Tibial artery (tissue), 4 donors: ENCODE data around the gene IRX3.

Experiments used
- DNase-seq, 2 donors: peaks; one replicate each; pipeline ENCODE4 v3.0.0-alpha.2; 2019
- H3K27ac ChIP-seq, 2 donors: fragments of 200-600 bp; sonication (generic) in 1 of 2; 1 replicate in 1 of 2; 2 replicates in 1 of 2; pipeline ENCODE4 v1.5.1; 2018 to 2019; ENCODE audit warnings: mild to moderate bottlenecking in 1 of 2
- H3K27me3 ChIP-seq, 2 donors: fragments of 200-600 bp; sonication (generic) in 1 of 2; one replicate each; pipeline versions ENCODE4 v1.5.1 to v1.6.0; 2016 to 2019
- H3K36me3 ChIP-seq, 3 donors: fragments of 200-600 bp; sonication (generic) in 2 of 3; one replicate each; pipeline ENCODE4 v1.5.1; 2016 to 2019; ENCODE audit warnings: mild to moderate bottlenecking in 2 of 3
- H3K4me1 ChIP-seq, 4 donors: fragments of 200-600 bp; sonication (generic) in 2 of 4; 1 replicate in 3 of 4; 2 replicates in 1 of 4; pipeline ENCODE4 v1.5.1; 2016 to 2019
- H3K4me3 ChIP-seq, 2 donors: fragments of 200-600 bp; sonication (generic) in 1 of 2; 1 replicate in 1 of 2; 2 replicates in 1 of 2; pipeline ENCODE4 v1.5.1; 2018 to 2019; ENCODE audit warnings: mild to moderate bottlenecking in 2 of 2
- H3K9me3 ChIP-seq, 3 donors: fragments of 200-600 bp; sonication (generic) in 1 of 3; one replicate each; pipeline ENCODE4 v1.5.1; 2016 to 2019
- CTCF ChIP-seq, 2 experiments: fragments of 200-600 bp in 1 of 2; fragments of 450-650 bp in 1 of 2; IDR thresholded peaks; one replicate each; pipeline ENCODE4 v1.5.1; 2017 to 2019; ENCODE audit warnings: antibody characterized with exemption in 2 of 2, mild to moderate bottlenecking in 1 of 2, moderate library complexity in 1 of 2
- intact Hi-C: fragments of 100-400 bp; cut with DNase I; formaldehyde crosslinking; loops from one replicate; pipeline ENCODE4 v1.15.0; 2023; ENCODE audit warnings: low total_unique reads

Gene IRX3

GRCh38 chr16:54305080-54305479 lies 18.5 kb upstream of the IRX3 start:
- H3K27ac ChIP-seq = no peak overlapping the region
- no peak for TF ChIP-seq CTCF (IDR thresholded peaks at IDR 0.05)
- no peaks in the 10 kb centered on the region for H3K27me3 ChIP-seq
- H3K4me1 ChIP-seq = no peaks in the 10 kb centered on the region
- DNase-seq = no peak
- no peak overlapping the region for H3K4me3 ChIP-seq
- intact Hi-C loops = no loop called here
- no peaks in the 10 kb centered on the region for H3K36me3 ChIP-seq
- no peaks in the 10 kb centered on the region for H3K9me3 ChIP-seq

GRCh38 chr16:54303613-54304012 lies 17.0 kb upstream of the IRX3 start:
- no peaks in the 10 kb centered on the region for H3K9me3 ChIP-seq
- no peaks in the 10 kb centered on the region for H3K4me1 ChIP-seq
- no peak for DNase-seq
- TF ChIP-seq CTCF (IDR thresholded peaks at IDR 0.05) = no peak
- no peaks in the 10 kb centered on the region for H3K36me3 ChIP-seq
- no peak overlapping the region for H3K27ac ChIP-seq
- no peaks in the 10 kb centered on the region for H3K27me3 ChIP-seq
- no peak overlapping the region for H3K4me3 ChIP-seq
- intact Hi-C loops = no loop called here

- no peaks in the 10 kb centered on the region for H3K36me3 ChIP-seq
- H3K27me3 ChIP-seq = no peaks in the 10 kb centered on the region
- no peak for TF ChIP-seq CTCF (IDR thresholded peaks at IDR 0.05)
- peaks cover 0 to 9% (median 0%) of the 10 kb centered on the region in 3 donors for H3K9me3 ChIP-seq
- intact Hi-C loops = no loop called here
- DNase-seq = no peak
- H3K4me1 ChIP-seq = no peaks in the 10 kb centered on the region
- H3K4me3 ChIP-seq = no peak overlapping the region
- no peak overlapping the region for H3K27ac ChIP-seq
Observed at GRCh38 chr16:54297154-54297553, 10.6 kb upstream of the IRX3 start.

- Histone ChIP-seq H3K36me3 (no peaks in the 10 kb centered on the region), H3K27me3 (no peaks in the 10 kb centered on the region), H3K27ac (no peak overlapping the region), H3K9me3 (peaks cover 0 to 9% (median 0%) of the 10 kb centered on the region in 3 donors), H3K4me3 (no peak overlapping the region), H3K4me1 (no peaks in the 10 kb centered on the region)
- DNase-seq = no peak
- intact Hi-C loops = no loop called here
- TF ChIP-seq CTCF (IDR thresholded peaks at IDR 0.05) = no peak
Observed at GRCh38 chr16:54296543-54296942, 10.0 kb upstream of the IRX3 start.

GRCh38 chr16:54291656-54292487 lies 5.3 kb upstream of the IRX3 start:
- Histone ChIP-seq H3K27ac (no peak overlapping the region), H3K36me3 (no peaks in the 10 kb centered on the region), H3K9me3 (peaks cover 0 to under 1% (median 0%) of the 10 kb centered on the region in 3 donors), H3K4me3 (no peak overlapping the region), H3K4me1 (peaks cover 0 to 24% (median 15%) of the 10 kb centered on the region in 4 donors), H3K27me3 (peaks cover 0 to 8% of the 10 kb centered on the region in 2 donors)
- no peak for TF ChIP-seq CTCF (IDR thresholded peaks at IDR 0.05)
- DNase-seq = no peak
- intact Hi-C loops = no loop called here
